ENCODE measurements around the gene EZR.

Gene EZR

GRCh38 chr6:158848490-158848895 is 29.3 kb upstream of the EZR start:
- ChIA-PET POLR2A (no interaction called here), CTCF (no interaction called here)
- Histone ChIP-seq H3K4me3 (ENCODE audit: low read depth, low read length) (no peak overlapping the region), H3K9me3 (ENCODE audit: control insufficient read depth, insufficient read depth, low read depth, low read length) (no peaks in the 10 kb centered on the region), H3K4me1 (ENCODE audit: control insufficient read depth, insufficient read depth, low read length) (peaks cover 7% of the 10 kb centered on the region), H3K27ac (ENCODE audit: extremely low read depth, low read depth, low read length) (no peak overlapping the region), H3K36me3 (ENCODE audit: control insufficient read depth in 2 of 2, insufficient read depth in 1 of 2, low read length in 2 of 2) (no peaks in the 10 kb centered on the region)
- TF ChIP-seq ZNF324 (tag by site-specific recombination; IDR thresholded peaks at IDR 0.05) = no peak
- TF ChIP-seq, protein P1, sequence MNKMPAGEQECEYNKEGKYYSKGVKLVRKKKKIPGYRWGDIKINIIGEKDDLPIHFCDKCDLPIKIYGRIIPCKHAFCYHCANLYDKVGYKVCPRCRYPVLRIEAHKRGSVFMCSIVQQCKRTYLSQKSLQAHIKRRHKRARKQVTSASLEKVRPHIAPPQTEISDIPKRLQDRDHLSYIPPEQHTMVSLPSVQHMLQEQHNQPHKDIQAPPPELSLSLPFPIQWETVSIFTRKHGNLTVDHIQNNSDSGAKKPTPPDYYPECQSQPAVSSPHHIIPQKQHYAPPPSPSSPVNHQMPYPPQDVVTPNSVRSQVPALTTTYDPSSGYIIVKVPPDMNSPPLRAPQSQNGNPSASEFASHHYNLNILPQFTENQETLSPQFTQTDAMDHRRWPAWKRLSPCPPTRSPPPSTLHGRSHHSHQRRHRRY (tag by site-specific recombination; IDR thresholded peaks at IDR 0.05) = no peak
- TF ChIP-seq ZNF701 (tag by site-specific recombination; IDR thresholded peaks at IDR 0.05) = no peak
- TF ChIP-seq ZNF792 (tag by site-specific recombination; IDR thresholded peaks at IDR 0.05) = no peak
- TF ChIP-seq ZNF155 (tag by site-specific recombination; IDR thresholded peaks at IDR 0.05) = no peak
- TF ChIP-seq ZNF791 (tag by site-specific recombination; IDR thresholded peaks at IDR 0.05) = no peak
- TF ChIP-seq KLF16 (tag by site-specific recombination; IDR thresholded peaks at IDR 0.05) = no peak
- TF ChIP-seq ZNF140 (tag by site-specific recombination; IDR thresholded peaks at IDR 0.05) = no peak
- TF ChIP-seq ZNF658 (tag by site-specific recombination; IDR thresholded peaks at IDR 0.05) = no peak
- no peak for TF ChIP-seq ZBTB48 (tag by site-specific recombination; IDR thresholded peaks at IDR 0.05)
- TF ChIP-seq ZNF48 (tag by site-specific recombination; IDR thresholded peaks at IDR 0.05) = no peak
- no peak for TF ChIP-seq ZSCAN5A (tag by site-specific recombination; IDR thresholded peaks at IDR 0.05)
- TF ChIP-seq, protein P2, sequence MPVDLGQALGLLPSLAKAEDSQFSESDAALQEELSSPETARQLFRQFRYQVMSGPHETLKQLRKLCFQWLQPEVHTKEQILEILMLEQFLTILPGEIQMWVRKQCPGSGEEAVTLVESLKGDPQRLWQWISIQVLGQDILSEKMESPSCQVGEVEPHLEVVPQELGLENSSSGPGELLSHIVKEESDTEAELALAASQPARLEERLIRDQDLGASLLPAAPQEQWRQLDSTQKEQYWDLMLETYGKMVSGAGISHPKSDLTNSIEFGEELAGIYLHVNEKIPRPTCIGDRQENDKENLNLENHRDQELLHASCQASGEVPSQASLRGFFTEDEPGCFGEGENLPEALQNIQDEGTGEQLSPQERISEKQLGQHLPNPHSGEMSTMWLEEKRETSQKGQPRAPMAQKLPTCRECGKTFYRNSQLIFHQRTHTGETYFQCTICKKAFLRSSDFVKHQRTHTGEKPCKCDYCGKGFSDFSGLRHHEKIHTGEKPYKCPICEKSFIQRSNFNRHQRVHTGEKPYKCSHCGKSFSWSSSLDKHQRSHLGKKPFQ (tag by site-specific recombination; IDR thresholded peaks at IDR 0.05) = no peak
- TF ChIP-seq GFI1B (tag by site-specific recombination; IDR thresholded peaks at IDR 0.05) = no peak
- no peak for TF ChIP-seq ZNF335 (tag by site-specific recombination; conservative IDR thresholded peaks at IDR 0.05)
- TF ChIP-seq, protein P3, sequence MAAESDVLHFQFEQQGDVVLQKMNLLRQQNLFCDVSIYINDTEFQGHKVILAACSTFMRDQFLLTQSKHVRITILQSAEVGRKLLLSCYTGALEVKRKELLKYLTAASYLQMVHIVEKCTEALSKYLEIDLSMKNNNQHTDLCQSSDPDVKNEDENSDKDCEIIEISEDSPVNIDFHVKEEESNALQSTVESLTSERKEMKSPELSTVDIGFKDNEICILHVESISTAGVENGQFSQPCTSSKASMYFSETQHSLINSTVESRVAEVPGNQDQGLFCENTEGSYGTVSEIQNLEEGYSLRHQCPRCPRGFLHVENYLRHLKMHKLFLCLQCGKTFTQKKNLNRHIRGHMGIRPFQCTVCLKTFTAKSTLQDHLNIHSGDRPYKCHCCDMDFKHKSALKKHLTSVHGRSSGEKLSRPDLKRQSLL (tag by site-specific recombination; IDR thresholded peaks at IDR 0.05) = no peak
- TF ChIP-seq, protein P4, sequence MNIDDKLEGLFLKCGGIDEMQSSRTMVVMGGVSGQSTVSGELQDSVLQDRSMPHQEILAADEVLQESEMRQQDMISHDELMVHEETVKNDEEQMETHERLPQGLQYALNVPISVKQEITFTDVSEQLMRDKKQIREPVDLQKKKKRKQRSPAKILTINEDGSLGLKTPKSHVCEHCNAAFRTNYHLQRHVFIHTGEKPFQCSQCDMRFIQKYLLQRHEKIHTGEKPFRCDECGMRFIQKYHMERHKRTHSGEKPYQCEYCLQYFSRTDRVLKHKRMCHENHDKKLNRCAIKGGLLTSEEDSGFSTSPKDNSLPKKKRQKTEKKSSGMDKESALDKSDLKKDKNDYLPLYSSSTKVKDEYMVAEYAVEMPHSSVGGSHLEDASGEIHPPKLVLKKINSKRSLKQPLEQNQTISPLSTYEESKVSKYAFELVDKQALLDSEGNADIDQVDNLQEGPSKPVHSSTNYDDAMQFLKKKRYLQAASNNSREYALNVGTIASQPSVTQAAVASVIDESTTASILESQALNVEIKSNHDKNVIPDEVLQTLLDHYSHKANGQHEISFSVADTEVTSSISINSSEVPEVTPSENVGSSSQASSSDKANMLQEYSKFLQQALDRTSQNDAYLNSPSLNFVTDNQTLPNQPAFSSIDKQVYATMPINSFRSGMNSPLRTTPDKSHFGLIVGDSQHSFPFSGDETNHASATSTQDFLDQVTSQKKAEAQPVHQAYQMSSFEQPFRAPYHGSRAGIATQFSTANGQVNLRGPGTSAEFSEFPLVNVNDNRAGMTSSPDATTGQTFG (tag by site-specific recombination; IDR thresholded peaks at IDR 0.05; ENCODE audit: borderline replicate concordance) = no peak
- TF ChIP-seq ZNF514 (tag by site-specific recombination; IDR thresholded peaks at IDR 0.05) = no peak
- TF ChIP-seq SALL2 (tag by site-specific recombination; IDR thresholded peaks at IDR 0.05; ENCODE audit: borderline replicate concordance) = no peak

DNA sequence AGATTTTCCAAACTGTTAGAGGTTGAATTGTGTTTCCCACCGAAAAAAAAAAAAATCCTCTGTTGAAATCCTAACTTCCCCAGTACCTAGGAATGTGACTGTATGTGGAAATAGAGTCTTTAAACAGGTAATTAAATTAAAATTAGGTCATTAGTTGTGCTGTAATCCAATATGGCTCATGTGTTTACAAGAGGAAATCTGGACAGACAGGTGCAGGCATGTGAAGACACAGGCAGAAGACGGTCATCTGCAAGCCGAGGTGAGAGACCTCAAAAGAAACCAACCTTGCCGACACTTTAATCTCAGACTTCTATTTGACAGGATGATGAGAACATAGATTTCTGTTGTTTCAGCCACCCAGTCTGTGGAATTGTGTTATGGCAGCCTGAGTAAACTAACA is 28.6 kb upstream of the EZR start:
- TF ChIP-seq ZNF555 (tag by site-specific recombination; conservative IDR thresholded peaks at IDR 0.05) = no peak
- TF ChIP-seq INSM2 (tag by site-specific recombination; IDR thresholded peaks at IDR 0.05) = no peak
- TF ChIP-seq SCRT1 (tag by site-specific recombination; IDR thresholded peaks at IDR 0.05; ENCODE audit: borderline replicate concordance) = no peak
- TF ChIP-seq ZNF654 (tag by site-specific recombination; IDR thresholded peaks at IDR 0.05; ENCODE audit: low read depth) = no peak
- Histone ChIP-seq H3K27ac (ENCODE audit: extremely low read depth, low read depth, low read length) (no peak overlapping the region), H3K36me3 (ENCODE audit: control insufficient read depth in 2 of 2, insufficient read depth in 1 of 2, low read length in 2 of 2) (no peaks in the 10 kb centered on the region), H3K9me3 (ENCODE audit: control insufficient read depth, insufficient read depth, low read depth, low read length) (no peaks in the 10 kb centered on the region), H3K4me1 (ENCODE audit: control insufficient read depth, insufficient read depth, low read length) (peaks cover 4% of the 10 kb centered on the region), H3K4me3 (ENCODE audit: low read depth, low read length) (no peak overlapping the region)
- CTCF ChIA-PET = no interaction called here
- POLR2A ChIA-PET = no interaction called here

All from HEK293 (cell line).